ENCODE measurements around the gene FAM120B.
A peak's percentile ranks its signal among the peaks of the same experiment; 100 is the strongest.
"Not testable (repeated sequence)": the region's sequence is repeated elsewhere in the genome, so short reads cannot be mapped to it uniquely, and the experiment has no call there.

The FAM120B gene

DNA sequence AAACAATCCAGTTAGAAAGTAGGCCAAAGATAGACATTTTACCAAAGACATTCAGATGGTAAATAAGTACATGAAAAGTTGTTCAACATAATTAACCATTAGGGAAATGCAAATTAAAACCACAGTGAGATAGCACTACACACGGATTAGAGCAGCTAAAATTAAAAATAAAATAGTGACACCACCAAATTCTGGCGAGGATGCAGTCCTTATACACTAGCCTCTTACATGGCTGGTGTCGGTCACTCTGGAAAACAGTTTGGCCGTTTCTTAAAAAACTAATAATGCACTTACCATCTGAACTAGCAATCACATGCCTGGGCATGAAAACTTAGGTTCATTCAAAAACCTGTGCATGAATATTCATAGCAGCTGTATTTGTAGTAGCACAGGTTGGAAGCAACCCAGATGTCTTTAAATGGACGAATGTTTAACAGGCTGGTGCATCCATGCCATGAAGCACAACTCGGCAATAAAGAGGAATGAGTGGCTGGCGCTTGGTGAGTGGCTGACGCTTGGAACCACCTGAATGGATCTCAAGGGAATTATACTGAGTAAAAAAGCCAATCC, 77.0 kb downstream of the FAM120B start:
- Histone ChIP-seq H3K36me3 (ENCODE audit: insufficient read depth, low read length) (peaks cover 12% of the 10 kb centered on the region), H3K9ac (ENCODE audit: low read depth, low read length) (no peak overlapping the region), H3K27me3 (ENCODE audit: control insufficient read depth, insufficient read depth, low read length) (no peaks in the 10 kb centered on the region), H3K9me3 (replicated peaks; ENCODE audit: low read length) (no peaks in the 10 kb centered on the region), H3K4me1 (ENCODE audit: control insufficient read depth, insufficient read depth, low read length) (no peaks in the 10 kb centered on the region), H3K4me3 (ENCODE audit: low read length) (no peak overlapping the region), H3K4me2 (ENCODE audit: low read length) (no peak overlapping the region)

DNA sequence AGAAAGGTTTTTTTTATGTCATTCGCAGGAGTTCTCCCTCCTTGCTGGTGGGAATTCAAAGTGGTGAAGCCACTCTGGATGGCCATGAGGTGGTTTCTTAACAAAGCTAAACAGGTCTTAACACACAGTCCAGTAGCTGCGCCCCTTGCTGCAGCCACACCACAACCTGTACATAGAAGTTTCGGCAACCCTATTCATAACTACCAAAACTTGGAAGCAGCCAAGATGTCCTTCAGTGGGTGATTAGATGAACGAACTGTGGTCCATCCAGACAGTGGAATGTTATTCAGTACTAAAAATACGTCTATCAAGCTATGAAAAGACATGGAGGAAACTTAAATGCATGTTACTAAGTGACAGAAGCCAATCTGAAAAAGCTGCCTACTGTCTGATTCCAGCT, 78.9 kb downstream of the FAM120B start:
- Histone ChIP-seq H3K36me3 (ENCODE audit: insufficient read depth, low read length) (peaks cover 12% of the 10 kb centered on the region), H3K27me3 (ENCODE audit: control insufficient read depth, insufficient read depth, low read length) (no peaks in the 10 kb centered on the region), H3K9me3 (replicated peaks; ENCODE audit: low read length) (no peaks in the 10 kb centered on the region), H3K9ac (ENCODE audit: low read depth, low read length) (no peak overlapping the region), H3K4me2 (ENCODE audit: low read length) (no peak overlapping the region), H3K4me1 (ENCODE audit: control insufficient read depth, insufficient read depth, low read length) (no peaks in the 10 kb centered on the region), H3K4me3 (ENCODE audit: low read length) (no peak overlapping the region)

- Histone ChIP-seq H3K9ac (ENCODE audit: low read depth, low read length) (no peak overlapping the region), H3K27me3 (ENCODE audit: control insufficient read depth, insufficient read depth, low read length) (no peaks in the 10 kb centered on the region), H3K4me2 (ENCODE audit: low read length) (no peak overlapping the region), H3K36me3 (ENCODE audit: insufficient read depth, low read length) (peaks cover 20% of the 10 kb centered on the region), H3K4me3 (ENCODE audit: low read length) (no peak overlapping the region), H3K4me1 (ENCODE audit: control insufficient read depth, insufficient read depth, low read length) (no peaks in the 10 kb centered on the region), H3K9me3 (replicated peaks; ENCODE audit: low read length) (no peaks in the 10 kb centered on the region)
Observed at GRCh38 chr6:170388113-170388512, 81.6 kb downstream of the FAM120B start.

GRCh38 chr6:170393033-170393432, 86.5 kb downstream of the FAM120B start:
- Histone ChIP-seq H3K36me3 (ENCODE audit: insufficient read depth, low read length) (peaks cover 65% of the 10 kb centered on the region), H3K4me2 (ENCODE audit: low read length) (no peak overlapping the region), H3K9me3 (replicated peaks; ENCODE audit: low read length) (no peaks in the 10 kb centered on the region), H3K4me1 (ENCODE audit: control insufficient read depth, insufficient read depth, low read length) (no peaks in the 10 kb centered on the region), H3K9ac (ENCODE audit: low read depth, low read length) (no peak overlapping the region), H3K27me3 (ENCODE audit: control insufficient read depth, insufficient read depth, low read length) (no peaks in the 10 kb centered on the region), H3K4me3 (ENCODE audit: low read length) (no peak overlapping the region)

DNA sequence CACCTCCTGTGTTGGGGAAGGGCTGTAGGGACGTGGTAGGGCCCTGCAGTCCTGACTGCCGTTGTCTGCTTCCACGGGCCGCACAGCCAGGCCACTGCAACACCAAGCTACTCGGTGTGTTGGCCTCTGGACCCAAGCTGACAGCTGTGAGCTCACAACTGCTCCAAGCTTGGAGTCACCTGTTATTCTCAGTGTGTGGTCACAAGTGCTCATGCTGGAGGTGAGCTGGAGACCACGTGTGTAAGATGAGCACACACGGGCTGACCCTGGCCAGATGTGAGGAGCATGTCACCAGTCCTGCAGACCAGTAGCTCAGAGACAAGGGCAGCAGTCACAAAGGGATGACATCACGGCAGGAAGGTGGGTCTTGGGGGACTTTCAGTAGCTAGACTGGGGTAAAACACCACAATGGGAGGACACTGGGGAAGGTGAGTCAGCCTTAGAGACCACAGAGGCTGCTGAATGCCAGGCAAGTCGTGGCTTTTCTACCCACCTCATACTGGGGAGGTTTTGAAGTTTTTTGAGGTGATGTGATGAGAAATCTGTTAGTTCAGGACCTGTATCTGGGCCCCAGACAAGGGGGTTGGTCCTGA, 87.3 kb downstream of the FAM120B start:
- no peaks in the 10 kb centered on the region for H3K27me3 ChIP-seq (ENCODE audit: control insufficient read depth, insufficient read depth, low read length)
- peaks cover 65% of the 10 kb centered on the region for H3K36me3 ChIP-seq (ENCODE audit: insufficient read depth, low read length)
- H3K4me3 ChIP-seq (ENCODE audit: low read length), result no peak overlapping the region
- no peaks in the 10 kb centered on the region for H3K9me3 ChIP-seq (replicated peaks; ENCODE audit: low read length)
- no peak overlapping the region for H3K9ac ChIP-seq (ENCODE audit: low read depth, low read length)
- H3K4me1 ChIP-seq (ENCODE audit: control insufficient read depth, insufficient read depth, low read length), result no peaks in the 10 kb centered on the region
- H3K4me2 ChIP-seq (ENCODE audit: low read length), result no peak overlapping the region

- H3K27me3 ChIP-seq (ENCODE audit: control insufficient read depth, insufficient read depth, low read length), result no peaks in the 10 kb centered on the region
- no peaks in the 10 kb centered on the region for H3K9me3 ChIP-seq (replicated peaks; ENCODE audit: low read length)
- H3K9ac ChIP-seq (ENCODE audit: low read depth, low read length), result no peak overlapping the region
- no peaks in the 10 kb centered on the region for H3K4me1 ChIP-seq (ENCODE audit: control insufficient read depth, insufficient read depth, low read length)
- H3K36me3 ChIP-seq (ENCODE audit: insufficient read depth, low read length), result peaks cover 59% of the 10 kb centered on the region
- no peak overlapping the region for H3K4me3 ChIP-seq (ENCODE audit: low read length)
- no peak overlapping the region for H3K4me2 ChIP-seq (ENCODE audit: low read length)
Observed at GRCh38 chr6:170394980-170395379, 88.4 kb downstream of the FAM120B start.

- H3K4me2 ChIP-seq (ENCODE audit: low read length); H3K9me3 ChIP-seq (replicated peaks; ENCODE audit: low read length); H3K4me3 ChIP-seq (ENCODE audit: low read length); H3K9ac ChIP-seq (ENCODE audit: low read depth, low read length); H3K27me3 ChIP-seq (ENCODE audit: control insufficient read depth, insufficient read depth, low read length): not testable (repeated sequence)
- Histone ChIP-seq H3K4me1 (ENCODE audit: control insufficient read depth, insufficient read depth, low read length) (peaks cover 16% of the 10 kb centered on the region), H3K36me3 (ENCODE audit: insufficient read depth, low read length) (peaks cover 54% of the 10 kb centered on the region)
Observed at GRCh38 chr6:170398743-170399369, 92.3 kb downstream of the FAM120B start.

GRCh38 chr6:170399955-170400558, 93.5 kb downstream of the FAM120B start:
- H3K9ac ChIP-seq (ENCODE audit: low read depth, low read length); H3K4me3 ChIP-seq (ENCODE audit: low read length); H3K4me2 ChIP-seq (ENCODE audit: low read length); H3K9me3 ChIP-seq (replicated peaks; ENCODE audit: low read length); H3K27me3 ChIP-seq (ENCODE audit: control insufficient read depth, insufficient read depth, low read length): not testable (repeated sequence)
- peaks cover 52% of the 10 kb centered on the region for H3K36me3 ChIP-seq (ENCODE audit: insufficient read depth, low read length)
- H3K4me1 ChIP-seq (ENCODE audit: control insufficient read depth, insufficient read depth, low read length), result peaks cover 28% of the 10 kb centered on the region

DNA sequence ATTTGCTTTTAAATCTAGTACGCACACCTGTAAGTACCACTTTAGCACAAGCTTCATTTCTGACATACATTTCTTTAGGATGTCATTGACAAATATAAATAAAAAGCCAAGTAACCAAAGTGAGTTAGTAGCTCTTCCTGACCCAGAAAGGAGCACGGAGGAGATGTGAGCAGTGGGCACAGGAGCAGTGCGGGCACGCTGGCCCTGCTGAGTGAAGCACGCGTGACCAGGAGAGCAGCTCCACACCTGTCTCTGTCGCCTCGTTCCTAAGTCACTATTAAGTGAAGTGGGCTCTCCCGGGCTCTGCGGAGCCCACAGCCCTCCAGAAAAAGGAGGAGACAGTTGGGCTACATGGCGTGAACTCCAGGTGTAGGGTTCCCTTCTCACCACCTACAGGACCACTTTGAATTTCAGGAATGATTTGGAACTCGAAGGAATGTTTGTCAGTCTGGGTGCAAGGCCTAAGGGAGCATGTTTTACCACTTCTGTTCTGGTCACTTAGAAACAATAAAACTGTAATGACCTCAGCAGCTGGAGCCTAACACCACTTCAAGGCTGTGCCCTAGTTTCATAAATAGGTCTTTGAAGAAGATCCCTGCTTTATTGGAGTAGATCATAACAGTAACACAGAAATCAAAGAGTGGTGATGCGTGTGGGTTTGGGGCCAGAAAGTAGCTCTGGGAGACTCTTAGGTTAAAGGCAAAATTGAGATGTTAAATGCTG, 95.9 kb downstream of the FAM120B start:
- Histone ChIP-seq H3K36me3 (ENCODE audit: insufficient read depth, low read length) (peaks cover 36% of the 10 kb centered on the region), H3K4me3 (ENCODE audit: low read length) (no peak overlapping the region), H3K9ac (ENCODE audit: low read depth, low read length) (peak overlapping the region; percentile 55), H3K4me2 (ENCODE audit: low read length) (no peak overlapping the region), H3K27me3 (ENCODE audit: control insufficient read depth, insufficient read depth, low read length) (no peaks in the 10 kb centered on the region), H3K4me1 (ENCODE audit: control insufficient read depth, insufficient read depth, low read length) (peaks cover 47% of the 10 kb centered on the region), H3K9me3 (replicated peaks; ENCODE audit: low read length) (no peaks in the 10 kb centered on the region)

DNA sequence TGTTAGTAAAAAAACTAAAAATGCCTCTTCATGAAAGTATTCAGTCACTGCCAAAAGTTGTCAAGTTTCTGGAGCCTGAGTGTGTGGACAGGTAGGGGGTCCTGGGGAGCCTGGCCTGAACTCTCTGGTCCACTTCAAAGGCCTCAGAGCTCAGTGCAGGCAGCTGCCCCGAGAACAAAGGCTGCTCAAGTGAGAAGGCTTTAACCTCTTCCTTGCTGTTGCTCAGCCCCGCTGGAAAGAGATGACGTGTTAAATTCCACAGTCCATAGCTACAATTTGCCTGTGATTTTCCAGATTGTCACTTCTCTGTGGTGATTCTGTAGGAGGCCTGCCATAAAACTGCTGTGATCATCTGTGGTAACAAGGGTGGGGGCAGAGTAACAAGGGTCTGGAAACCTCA, 96.9 kb downstream of the FAM120B start:
- H3K9ac ChIP-seq (ENCODE audit: low read depth, low read length), result peak overlapping the region; percentile 55
- no peaks in the 10 kb centered on the region for H3K9me3 ChIP-seq (replicated peaks; ENCODE audit: low read length)

GRCh38 chr6:170404036-170404435, 97.5 kb downstream of the FAM120B start:
- H3K27me3 ChIP-seq (ENCODE audit: control insufficient read depth, insufficient read depth, low read length), result no peaks in the 10 kb centered on the region
- no peak overlapping the region for H3K4me3 ChIP-seq (ENCODE audit: low read length)
- peaks cover 29% of the 10 kb centered on the region for H3K36me3 ChIP-seq (ENCODE audit: insufficient read depth, low read length)
- peaks cover 47% of the 10 kb centered on the region for H3K4me1 ChIP-seq (ENCODE audit: control insufficient read depth, insufficient read depth, low read length)
- peak overlapping the region; percentile 32 for H3K4me2 ChIP-seq (ENCODE audit: low read length)
- H3K9ac ChIP-seq (ENCODE audit: low read depth, low read length), result peak overlapping the region; percentile 55
- H3K9me3 ChIP-seq (replicated peaks; ENCODE audit: low read length), result no peaks in the 10 kb centered on the region

More for the DNA sequence above, 96.9 kb downstream of the FAM120B start:
- peak overlapping the region; percentile 32 for H3K4me2 ChIP-seq (ENCODE audit: low read length)
- H3K36me3 ChIP-seq (ENCODE audit: insufficient read depth, low read length), result peaks cover 31% of the 10 kb centered on the region
- peaks cover 47% of the 10 kb centered on the region for H3K4me1 ChIP-seq (ENCODE audit: control insufficient read depth, insufficient read depth, low read length)
- no peaks in the 10 kb centered on the region for H3K27me3 ChIP-seq (ENCODE audit: control insufficient read depth, insufficient read depth, low read length)
- no peak overlapping the region for H3K4me3 ChIP-seq (ENCODE audit: low read length)
